CD1c-positive myeloid dendritic cell (primary cell): ENCODE data around the gene MKNK2.

Source experiments
- DNase-seq: peaks from one replicate; pipeline ENCODE4 v3.0.0-alpha.2; 2016; ENCODE audit errors: extremely low spot score

MKNK2 gene

DNA sequence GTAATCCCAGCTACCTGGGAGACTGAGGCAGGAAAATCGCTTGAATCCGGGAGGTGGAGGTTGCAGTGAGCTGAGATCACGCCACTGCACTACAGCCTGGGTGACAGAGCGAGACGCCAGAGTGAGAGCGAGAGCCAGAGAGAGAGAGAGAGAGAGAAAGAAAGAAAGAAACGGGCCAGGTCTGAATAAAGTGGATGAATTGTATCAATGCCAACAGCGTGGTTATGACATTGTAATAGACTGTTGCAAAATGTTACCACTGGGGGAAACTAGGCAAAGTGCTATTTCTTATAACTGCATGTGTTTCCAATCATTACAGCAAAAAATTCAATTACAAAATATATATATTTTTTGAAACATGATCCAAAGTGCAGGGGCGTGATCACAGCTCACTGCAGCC is 23.7 kb downstream of the MKNK2 start:
- no peak for DNase-seq

DNA sequence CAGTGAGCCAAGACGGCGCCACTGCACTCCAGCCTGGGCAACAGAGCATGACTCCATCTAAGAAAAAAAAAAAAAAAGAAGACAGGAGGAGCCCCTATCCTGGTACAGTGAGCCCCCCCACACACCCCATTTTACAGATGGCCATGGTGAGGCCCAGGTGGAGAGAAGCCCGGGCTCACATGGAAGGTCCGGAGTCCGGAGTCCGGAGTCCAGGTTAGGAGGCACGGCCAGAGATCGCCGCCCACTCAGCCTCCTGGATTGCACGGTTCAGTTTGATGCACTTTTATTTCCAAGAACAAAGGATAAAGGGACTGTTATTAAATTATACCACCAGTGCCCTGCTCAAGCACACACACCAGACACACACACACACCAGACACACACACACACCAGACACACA is 24.3 kb downstream of the MKNK2 start:
- DNase-seq = no peak

DNA sequence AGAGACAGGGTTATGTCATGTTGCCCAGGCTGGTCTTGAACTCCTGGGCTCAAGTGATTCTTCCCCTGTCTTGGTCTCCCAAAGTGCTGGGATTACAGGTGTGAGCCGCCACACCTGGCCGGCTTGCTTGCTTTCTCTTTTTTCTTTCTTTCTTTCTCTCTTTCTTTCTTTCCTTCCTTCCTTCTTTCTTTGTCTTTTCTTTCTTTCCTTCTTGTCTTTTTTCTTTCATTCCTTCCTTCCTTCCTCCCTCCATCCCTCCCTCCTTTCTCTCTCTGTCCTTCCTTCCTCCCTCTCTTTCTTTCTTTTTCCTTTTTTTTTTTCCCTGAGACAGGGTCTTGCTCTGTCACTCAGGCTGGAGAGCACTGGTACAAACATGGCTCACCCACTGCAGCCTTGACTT is 28.8 kb downstream of the MKNK2 start:
- no peak for DNase-seq

DNA sequence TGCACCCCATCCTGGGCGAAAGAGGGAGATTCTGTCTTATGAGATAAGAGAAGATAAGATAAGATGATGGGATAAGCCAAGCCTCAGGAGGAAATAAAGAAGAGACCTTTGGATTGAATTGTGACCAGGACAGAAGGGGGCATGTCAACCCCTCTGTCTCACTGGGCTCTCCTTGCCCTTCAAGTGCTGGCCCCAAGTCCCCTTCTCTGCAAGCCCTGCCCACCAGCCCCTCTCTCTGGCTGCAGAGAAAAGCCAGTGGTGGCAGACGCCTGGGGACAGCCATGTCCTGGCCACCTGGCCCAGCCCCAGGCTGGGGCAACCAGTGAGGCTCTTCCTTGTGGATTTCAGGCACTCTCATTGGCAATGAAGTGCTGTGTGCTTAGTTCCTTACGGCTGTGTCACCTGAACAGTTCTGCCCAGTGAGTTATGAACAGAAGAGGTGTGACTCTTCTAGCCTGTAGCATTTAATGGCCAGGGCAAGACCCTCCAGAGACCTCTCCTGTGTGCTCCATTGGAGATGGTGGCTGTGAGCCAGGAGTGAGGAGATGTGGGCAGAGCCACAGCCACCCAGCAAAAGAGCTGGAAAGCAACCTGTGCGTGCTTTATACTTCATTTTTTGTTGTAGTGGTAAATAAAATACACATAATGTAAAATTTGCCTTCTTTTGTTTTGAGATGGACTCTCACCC is 29.4 kb downstream of the MKNK2 start:
- no peak for DNase-seq

DNA sequence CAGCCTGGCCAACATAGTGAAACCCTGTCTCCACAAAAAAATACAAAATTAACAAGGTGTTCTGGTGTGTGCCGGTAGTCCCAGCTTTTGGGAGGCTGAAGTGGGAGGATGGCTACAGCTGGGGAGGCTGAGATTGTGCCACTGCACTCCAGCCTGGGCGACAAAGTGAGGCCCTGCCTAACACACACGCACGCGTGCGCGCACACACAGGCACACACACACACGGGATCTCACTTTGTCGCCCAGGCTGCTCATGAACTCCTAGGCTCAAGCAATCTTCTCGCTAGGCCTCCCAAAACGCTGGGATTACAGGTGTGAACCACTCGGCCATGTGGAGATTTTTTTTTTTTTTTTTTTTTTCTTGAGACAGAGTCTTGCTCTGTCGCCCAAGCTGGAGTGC is 32.3 kb downstream of the MKNK2 start:
- no peak for DNase-seq

DNA sequence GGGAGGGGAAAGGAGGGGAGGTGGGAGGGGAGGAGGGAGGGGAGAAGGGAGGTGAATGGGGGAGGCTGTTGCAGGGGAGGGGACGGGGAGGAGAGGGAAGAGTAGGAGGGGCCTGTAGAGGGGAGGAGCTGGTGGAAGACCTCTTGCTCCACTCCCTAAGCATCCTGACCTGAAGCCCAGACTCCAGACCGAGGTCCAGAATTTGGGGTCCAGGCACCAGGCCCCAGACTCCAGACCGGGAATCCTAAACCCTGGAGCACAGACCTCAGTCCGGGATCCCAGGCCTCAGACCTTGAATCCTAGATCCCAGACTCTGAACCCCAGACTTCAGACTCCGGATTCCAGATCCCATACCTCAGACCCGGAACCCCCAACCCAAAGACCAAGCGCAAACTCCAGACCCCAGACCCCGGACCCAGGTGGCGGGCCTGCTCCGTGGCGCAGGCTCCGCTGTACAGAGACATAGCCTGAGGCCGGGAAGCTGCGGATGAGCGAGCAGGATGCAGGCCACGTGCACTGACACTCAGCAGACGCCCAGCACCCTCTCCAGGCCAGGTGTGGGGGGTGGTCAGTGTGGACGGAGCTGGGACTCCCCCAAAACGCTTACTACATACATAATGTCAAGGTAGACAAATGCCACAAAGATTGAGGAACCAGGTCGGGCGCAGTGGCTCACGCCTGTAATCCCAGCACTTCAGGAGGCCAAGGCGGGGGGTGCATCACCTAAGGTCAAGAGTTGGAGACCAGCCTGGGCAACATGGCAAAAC is 34.8 kb downstream of the MKNK2 start:
- DNase-seq = peak; percentile 39

DNA sequence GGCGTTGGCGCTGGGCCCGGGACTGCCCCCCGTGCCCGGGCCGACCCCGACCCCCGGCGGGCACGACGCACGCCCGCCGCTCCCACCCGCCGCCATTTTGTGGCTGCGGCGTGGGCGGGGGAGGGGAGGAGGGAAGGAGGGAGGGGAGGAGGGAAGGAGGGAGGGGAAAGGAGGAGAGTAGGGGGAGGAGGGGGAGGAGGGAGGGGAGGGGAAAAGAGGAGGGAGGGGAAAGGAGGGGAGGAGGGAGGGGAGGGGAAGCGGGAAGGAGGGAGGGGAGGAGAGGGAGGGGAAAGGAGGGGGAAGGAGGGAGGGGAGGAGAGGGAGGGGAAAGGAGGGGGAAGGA is 35.5 kb downstream of the MKNK2 start, which contains the start of gene BTBD2:
Gene BTBD2, minus strand, starts transcription at position 107 of the 343 bp plus-strand sequence. Its CDS starts 11 bp downstream, at position 96.
- peak; percentile 33 for DNase-seq

DNA sequence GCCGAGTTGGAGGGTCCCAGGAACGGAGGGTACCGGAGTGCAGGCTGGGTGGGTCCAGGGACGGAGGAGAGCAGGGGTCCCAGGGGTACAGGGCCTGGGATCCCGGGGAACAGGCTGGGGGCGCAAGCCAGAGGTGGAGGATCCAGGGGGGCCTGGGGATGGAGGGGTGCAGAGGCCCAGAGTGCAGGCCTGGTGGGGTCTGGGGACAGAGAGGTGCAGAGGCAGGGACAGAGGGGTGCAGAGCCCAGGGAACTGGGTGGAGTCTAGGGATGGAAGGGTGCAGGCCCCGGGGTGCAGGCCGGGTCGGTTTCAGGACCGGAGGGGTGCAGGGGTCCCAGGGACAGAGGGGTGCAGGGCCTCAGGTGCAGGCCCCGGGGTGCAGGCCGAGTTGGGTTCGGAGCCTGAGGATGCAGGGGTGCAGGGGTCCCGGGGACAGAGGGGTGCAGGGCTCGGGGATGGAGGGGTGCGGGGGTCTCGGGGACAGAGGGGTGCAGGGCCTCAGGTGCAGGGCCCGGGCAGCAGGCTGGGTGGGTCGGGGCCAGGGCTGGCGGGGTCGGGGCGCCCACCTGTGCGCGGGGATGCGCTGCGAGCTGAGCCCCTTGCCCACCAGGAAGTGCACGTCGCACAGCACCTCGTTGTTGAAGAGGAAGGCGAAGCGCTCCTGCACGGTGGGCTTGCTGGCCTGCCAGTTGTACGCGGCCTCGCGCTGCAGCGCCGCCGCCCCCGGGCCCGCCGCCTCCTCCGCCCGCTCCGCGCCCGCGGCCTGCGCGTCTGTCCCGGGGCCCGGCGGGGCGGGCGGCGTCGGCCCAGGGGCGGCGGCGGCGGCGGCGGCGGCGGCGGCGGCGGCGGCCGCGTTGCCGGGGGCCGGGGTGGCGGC is 36.1 kb downstream of the MKNK2 start:
- DNase-seq = peak; percentile 28

DNA sequence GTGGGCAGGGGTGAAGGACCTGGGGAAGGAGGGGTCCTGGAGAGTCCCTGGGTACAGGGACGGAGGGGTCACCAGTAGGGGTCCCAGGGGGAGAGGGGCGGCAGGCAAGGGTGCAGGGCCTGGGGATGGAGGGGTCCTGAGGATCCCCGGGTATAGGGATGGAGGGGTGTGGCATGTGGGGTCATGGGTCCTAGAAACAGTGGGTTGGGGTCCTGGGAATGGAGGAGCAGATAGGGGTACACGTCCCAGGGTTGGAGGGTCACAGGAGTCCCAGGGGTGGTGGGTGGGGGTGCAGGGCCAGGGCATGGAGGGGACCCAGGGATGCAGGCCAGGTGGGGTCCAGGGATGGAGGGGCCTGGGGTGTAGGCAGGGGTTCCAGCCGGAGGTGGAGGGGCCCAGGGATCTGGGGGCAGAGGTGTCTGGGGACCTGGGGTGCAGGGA is 36.9 kb downstream of the MKNK2 start:
- no peak for DNase-seq

DNA sequence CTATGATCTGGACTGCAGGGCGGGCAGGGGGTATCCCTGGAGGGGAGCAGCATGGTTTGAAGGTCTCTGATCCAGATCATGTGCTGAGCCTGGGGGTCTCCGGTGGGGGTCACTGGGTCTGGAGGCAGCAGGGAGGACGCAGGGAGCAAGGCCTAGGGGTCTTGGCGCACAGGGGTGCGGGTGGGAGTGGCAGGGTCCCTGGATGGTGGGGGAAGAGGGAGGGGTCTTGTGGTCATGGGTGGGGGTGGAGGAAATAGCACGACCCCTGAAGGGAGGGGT is 37.4 kb downstream of the MKNK2 start:
- DNase-seq = no peak

DNA sequence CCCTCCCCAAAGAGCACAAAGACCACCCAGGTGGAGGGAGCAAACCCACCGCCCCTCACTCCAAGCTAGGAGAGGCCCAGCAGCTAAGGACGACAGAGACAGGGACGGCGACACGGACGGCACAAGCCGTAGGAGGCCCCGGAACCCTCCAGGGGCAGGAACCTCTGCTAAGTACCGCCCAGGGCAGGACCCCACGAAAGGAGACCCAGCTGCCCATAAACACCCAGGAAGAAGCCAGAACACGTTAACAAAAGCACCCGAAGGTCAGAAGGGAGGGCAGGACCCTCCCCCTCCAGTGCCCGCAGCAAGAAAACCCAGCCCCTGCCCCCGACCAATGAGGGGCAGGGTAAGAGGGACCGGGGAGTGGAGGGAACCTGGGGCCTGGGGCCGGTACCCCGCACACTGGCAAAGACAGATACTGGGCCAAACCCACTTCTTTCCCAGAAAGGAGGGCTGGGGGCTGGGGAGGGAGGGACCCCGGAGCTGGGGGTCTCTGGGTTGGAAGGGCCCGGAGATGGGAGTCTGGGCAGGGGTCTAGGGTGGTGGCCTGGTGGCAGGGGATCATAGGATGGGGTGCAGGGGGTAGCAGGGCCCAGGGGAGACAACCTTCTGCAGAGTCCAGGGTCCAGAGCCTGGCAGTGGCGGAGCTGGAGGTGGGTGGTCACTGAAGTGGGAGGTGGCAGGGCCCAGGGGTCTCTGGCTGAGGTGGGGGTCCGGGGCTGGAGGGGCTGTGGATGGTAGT is 37.9 kb downstream of the MKNK2 start:
- DNase-seq = no peak

DNA sequence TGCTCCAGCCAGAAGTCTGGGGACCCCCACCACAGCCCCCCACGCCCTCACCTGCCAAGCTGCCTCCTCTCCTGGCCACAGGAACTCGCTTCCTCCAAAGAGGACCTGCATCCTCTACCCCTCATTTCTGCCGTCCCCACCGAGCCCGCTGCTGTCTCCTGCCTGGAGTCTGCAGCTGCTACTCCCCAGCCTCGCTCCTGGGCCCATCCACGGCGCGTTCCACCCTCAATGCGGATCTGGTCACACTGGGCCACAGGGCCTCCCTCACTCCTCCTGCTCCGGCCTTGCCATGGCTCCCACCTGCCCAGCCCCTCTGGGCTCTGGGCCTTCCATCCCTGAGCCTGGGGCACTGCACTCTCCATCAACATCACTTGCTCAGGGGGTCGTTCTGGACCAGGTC is 39.9 kb downstream of the MKNK2 start:
- DNase-seq = no peak

DNA sequence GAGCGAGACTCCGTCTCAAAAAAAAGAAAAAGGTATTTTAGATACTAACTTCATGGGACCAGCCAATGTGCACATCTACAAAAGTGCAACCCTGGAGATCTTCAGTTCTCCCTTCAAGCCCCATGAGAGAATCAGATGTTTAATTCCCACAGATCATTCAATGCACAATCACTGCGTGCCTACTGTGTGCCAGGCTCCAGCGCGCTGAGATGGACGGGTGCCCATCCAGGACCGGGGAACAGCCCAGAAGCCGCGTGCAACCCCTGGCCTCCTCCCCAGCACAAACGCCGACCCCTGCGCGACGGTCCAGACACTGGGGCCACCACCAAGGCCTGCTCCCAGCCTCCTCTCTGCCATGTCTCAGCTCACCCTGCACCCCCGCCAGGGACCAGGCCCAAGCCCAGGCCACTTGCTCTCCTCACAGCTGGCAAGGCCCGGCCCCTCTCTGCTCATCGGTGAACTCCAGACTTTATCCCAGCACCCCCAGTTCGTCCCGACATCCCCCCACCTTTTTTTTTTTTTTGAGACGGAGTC is 40.8 kb downstream of the MKNK2 start:
- DNase-seq = no peak

DNA sequence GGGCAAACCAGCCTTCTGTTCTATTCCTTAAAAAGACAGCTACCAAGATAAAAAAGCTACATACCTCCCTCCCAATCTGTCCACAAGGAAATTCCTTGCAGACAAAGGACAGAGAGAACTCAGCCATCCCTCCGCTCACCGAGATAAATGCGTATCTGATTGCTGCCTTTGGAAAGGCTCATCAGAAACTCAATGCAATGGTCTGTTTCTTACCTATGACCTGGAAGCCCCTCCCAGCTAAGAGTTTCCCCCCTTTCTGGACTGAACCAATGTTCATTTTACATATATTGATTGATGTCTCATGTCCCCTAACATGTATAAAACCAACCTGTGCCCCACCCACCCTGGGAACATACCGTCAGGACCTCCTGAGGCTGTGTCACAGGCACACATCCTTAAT is 47.2 kb downstream of the MKNK2 start:
- no peak for DNase-seq

DNA sequence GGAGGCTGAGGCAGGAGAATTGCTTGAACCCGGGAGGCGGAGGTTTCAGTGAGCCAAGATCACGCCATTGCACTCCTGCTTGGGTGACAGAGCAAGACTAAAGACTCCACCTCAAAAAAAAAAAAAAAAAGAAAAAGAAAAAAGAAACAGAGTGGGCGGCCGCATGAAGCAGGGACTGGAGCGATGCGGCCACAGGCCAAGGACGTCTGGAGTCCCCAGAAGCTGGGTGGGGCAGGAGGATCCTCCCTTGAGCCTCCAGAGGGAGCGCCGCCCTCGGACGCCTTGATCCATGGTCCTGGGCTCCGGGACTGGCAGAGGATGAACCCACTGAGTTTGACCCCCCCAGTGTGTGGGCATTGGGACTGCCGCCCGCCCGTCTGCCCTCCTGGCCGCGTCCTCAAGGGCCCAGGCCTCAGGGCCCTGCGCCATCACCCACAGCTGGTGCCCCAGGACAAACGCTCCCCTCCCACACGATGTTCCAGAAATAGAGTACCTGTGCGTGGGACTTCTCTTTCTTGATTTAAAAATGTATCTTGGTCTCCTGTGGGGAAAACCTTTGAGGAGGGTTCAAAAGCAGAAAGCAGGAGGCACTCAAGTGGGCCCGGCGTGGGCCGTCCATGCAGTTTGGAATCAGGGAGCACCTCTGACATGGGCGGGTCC is 51.1 kb downstream of the MKNK2 start:
- no peak for DNase-seq

DNA sequence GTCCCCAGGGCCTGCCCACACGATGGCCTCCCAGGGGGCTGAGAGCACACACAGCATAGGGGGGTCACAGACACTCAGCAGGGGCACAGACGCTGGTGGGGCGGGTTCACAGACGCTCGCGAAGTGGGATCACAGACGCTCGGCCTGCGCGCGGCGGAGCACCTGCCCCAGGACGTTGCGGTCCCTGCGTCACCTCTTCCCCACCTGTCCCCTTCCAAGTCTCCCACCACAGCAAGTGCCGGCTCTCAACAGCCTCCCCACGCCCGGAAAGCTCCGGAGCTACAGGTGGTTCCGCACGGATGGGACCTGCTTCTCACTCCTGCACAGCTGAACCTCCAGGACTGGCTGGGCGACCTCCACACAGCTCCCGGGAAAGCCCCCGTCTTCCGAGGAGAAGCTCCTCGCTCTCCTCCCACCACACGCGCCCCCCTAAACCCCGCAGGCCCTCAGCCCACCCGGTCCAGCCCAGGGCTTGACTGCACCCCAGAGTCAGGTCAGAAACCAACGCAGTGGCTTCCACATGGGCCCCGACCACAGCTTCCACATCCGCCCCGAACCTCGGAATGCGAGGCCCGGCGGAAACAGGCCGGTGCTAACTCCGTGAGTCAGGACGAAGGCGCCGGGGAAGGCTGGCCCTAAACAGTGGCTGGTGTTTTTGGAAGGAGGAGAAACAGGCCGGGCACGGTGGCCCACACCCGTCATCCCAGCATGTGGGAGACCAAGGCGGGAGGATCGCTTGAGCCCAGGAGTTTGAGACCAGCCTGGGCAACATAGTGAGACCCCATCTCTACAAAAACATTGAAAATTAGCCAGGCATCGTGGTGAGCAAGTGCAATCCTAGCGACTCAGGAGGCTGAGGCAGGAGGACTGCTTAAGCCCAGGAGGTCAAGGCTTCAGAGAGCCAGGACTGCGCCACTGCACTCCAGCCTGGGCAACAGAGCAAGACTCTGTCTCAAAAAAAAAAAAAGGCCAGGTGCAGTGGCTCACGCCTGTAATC is 52.0 kb downstream of the MKNK2 start:
- no peak for DNase-seq

DNA sequence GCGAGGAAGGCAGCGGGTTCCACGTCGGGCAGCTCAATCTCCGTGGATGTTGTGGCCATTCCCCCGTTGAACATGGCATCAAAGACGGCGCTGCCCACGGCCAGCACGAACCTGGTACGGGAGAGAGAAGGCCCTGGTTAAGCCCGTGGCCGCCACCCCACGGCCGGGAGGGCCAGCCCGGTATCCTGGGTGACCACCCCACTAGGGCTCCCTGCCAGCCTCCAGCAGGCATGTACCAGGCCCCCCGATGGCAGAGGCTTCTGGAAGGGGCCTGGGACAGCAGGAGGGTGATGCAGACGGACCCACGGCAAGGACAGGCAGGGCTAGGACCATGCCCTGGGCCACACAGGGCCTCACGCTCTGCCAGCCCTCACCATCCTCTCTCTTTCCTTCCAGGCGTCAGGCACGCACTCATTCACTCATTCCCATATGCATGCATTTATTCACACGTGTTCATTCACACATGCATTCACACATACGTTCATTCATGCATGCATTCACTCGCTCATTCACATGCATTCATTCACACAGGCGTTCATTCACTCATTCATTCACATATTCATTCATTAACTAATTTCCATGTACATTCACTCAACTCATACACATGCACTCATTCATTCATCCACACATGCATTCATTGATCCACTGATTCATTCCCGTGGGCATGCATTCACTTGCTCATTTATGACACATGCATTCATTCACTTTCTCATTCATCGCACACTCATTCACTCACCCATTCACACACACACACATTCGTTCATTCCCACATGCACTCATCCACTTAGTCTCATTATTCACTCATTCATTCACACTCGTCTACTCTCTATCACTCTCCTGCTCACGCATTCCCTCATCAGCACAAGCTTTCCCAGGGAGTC is 53.5 kb downstream of the MKNK2 start:
- DNase-seq = no peak

DNA sequence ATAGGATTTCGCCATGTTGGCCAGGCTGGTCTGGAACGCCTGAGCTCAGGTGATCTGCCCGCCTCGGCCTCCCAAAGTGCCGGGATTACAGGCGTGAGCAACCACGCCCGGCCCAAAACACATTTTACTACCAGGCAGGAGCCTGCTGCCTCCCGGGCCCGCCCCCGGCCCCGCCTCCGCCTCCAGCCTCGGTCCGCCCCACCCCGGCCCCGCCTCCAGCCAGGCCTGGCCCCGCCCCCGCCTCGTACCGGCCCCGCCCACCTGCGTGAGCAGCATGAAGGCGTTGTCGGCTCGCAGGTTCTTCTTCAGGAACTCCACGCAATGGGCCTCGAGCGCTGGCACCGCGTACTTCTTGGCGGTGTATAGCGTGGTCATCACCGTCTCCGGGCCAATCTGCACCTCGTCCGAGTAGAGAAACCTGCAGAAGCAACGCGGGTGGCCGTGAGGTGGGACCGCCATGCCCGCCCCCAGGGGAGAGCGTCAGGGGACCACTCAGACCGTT is 58.2 kb downstream of the MKNK2 start:
- peak; percentile 3 for DNase-seq
